Gastrocnemius medialis (tissue), 4 donors: ENCODE data around the gene KIF26B.

Experiments used
- CTCF ChIP-seq, 5 experiments: fragments of 450-650 bp in 3 of 5; fragments of 200-600 bp in 2 of 5; sonication (generic) in 2 of 5; IDR thresholded peaks in 4 of 5; conservative IDR thresholded peaks in 1 of 5; 1 replicate in 4 of 5; 2 replicates in 1 of 5; pipeline ENCODE4 v1.5.1; 2016 to 2019; ENCODE audit warnings: antibody characterized with exemption in 5 of 5, mild to moderate bottlenecking in 3 of 5, moderate library complexity in 3 of 5
- POLR2A ChIP-seq, 2 donors: fragments of 450-650 bp; IDR thresholded peaks; one replicate each; pipeline ENCODE4 v1.6.1; 2017; ENCODE audit warnings: antibody characterized with exemption in 2 of 2, mild to moderate bottlenecking in 2 of 2, moderate library complexity in 2 of 2

DNA sequence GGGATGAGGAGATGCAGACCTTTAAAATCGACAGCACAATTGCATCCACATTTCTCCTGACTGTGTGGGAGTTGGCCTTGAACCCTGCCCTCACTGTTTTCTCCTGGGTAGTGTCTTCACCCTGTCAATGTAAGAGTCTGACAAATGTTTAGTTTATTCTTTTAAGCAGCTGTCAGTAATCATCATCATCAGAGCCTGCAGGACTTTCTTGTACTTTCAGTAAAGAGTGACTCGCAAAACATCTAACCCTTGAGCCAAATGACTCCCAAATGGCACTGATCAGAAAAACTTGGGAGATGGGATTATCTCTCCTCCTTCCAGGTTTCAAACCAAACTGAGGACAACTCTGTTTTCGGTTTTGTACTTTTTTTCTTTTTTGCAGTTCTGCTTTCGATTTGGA is 460.2 kb downstream of the KIF26B start:
- TF ChIP-seq CTCF (IDR thresholded peaks at IDR 0.05 in 4 of 5, conservative IDR thresholded peaks at IDR 0.05 in 1 of 5): no peak
- no peak for TF ChIP-seq POLR2A (IDR thresholded peaks at IDR 0.05)
